ENCODE measurements around the gene PTPRN2.

PTPRN2 gene

DNA sequence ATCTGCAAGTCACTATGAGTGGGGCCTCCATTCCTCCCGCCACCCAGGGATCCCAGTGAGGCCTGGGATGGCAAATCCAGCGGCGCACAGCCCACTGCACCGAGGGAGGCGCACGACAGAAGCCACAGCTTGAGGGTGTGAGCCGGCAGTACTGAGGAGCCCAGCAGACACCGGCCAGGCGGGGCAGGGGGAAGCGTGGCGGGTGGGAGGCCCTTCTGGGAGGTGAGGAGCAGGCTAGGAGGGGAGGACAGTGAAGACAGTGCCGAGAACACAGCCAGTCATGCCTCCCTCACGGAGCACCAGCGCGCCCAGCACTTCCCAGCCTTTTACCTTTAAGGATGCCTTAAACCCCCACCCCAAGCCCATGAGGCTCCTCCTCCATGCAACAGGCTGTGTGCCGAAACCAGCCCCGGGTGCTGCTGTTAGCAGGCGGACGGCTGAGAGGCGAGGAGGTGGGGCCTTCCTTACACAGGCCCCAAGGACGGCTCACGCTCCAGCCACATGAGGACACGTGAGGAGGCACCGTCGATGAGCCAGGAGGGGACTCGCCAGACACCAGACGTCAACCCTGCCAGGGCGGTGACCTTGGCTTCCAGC lies 258.5 kb downstream of the PTPRN2 start:
- DNase-seq (ENCODE audit: extremely low read depth, low read depth): no peak
- TF ChIP-seq, protein P1, sequence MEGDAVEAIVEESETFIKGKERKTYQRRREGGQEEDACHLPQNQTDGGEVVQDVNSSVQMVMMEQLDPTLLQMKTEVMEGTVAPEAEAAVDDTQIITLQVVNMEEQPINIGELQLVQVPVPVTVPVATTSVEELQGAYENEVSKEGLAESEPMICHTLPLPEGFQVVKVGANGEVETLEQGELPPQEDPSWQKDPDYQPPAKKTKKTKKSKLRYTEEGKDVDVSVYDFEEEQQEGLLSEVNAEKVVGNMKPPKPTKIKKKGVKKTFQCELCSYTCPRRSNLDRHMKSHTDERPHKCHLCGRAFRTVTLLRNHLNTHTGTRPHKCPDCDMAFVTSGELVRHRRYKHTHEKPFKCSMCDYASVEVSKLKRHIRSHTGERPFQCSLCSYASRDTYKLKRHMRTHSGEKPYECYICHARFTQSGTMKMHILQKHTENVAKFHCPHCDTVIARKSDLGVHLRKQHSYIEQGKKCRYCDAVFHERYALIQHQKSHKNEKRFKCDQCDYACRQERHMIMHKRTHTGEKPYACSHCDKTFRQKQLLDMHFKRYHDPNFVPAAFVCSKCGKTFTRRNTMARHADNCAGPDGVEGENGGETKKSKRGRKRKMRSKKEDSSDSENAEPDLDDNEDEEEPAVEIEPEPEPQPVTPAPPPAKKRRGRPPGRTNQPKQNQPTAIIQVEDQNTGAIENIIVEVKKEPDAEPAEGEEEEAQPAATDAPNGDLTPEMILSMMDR (IDR thresholded peaks at IDR 0.05; ENCODE audit: low read depth, low read length): no peak

DNA sequence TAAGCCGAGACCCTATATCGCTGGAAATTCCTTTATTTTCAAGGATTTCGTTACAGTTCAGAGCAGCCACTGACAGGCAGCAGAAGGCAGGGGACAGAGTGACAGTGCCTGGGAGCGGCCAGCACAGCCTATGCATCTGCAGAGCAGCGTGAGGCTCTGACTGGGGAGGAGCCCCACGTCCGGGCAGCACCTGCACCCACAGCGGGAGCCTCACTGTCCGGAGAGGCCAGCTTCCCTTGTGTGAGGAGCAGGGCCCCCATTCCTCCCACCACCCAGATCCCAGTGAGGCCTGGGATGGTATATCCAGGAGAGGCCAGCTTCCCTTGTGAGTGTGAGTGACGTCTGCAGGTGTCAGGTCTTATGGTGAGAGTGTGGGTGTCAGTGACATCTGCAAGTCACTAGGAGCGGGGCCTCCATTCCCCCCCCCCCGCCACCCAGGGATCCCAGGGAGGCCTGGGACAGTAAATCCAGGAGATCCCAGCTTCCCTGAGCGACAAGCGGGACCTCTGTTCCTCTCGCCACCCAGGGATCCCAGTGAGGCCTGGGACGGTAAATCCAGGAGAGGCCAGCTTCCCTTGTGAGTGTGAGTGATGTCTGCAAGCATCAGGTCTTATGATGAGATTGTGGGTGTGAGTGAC lies 259.1 kb downstream of the PTPRN2 start:
- no peak for DNase-seq (ENCODE audit: extremely low read depth, low read depth)
- TF ChIP-seq, protein P1 (IDR thresholded peaks at IDR 0.05; ENCODE audit: low read depth, low read length): no peak

DNA sequence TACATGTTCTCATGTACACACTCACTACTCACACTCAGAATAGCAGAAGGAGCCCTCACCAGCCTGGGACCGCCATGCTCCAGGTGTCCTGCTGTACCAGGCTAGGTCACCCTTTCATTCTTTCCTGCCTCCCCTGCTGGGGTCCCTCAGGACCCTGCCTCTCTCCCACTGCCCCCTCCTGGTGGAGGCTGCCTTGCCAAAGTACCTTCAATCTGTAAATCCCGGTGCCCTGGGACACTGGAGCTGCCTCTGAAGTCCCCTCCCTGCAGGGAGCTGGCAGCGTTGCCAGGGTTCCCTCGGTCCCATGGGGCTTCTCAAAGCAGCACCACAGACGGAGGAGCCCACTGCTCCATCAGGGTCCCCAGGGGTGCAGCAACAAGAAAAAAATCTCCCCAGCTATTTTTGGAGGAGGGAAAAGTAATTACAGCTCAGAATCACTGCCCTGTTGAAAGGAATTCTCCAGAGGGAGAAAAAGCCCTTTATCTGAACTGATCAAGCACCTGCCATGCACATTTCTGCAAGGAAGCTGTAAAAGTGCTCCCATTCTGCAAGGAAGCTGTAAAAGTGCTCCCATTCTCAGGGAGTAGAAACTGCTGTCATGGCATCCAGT lies 259.9 kb downstream of the PTPRN2 start:
- DNase-seq (ENCODE audit: extremely low read depth, low read depth): no peak
- TF ChIP-seq, protein P1 (IDR thresholded peaks at IDR 0.05; ENCODE audit: low read depth, low read length): no peak

DNA sequence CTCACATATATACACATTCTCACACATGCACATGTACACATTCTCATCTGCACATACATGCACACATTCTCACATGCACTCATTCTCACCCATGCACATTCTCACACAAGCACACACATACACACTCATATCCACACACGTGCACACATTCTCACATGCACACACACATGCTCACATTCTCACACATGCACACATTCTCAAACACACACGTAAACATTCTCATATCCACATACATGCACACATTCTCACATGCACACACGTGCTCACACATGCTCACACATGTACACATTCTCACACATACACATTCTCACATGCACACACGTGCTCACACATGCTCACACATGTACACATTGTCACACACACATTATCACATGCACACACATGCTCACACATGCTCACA lies 260.6 kb downstream of the PTPRN2 start:
- DNase-seq (ENCODE audit: extremely low read depth, low read depth): no peak
- TF ChIP-seq, protein P1 (IDR thresholded peaks at IDR 0.05; ENCODE audit: low read depth, low read length): no peak

DNA sequence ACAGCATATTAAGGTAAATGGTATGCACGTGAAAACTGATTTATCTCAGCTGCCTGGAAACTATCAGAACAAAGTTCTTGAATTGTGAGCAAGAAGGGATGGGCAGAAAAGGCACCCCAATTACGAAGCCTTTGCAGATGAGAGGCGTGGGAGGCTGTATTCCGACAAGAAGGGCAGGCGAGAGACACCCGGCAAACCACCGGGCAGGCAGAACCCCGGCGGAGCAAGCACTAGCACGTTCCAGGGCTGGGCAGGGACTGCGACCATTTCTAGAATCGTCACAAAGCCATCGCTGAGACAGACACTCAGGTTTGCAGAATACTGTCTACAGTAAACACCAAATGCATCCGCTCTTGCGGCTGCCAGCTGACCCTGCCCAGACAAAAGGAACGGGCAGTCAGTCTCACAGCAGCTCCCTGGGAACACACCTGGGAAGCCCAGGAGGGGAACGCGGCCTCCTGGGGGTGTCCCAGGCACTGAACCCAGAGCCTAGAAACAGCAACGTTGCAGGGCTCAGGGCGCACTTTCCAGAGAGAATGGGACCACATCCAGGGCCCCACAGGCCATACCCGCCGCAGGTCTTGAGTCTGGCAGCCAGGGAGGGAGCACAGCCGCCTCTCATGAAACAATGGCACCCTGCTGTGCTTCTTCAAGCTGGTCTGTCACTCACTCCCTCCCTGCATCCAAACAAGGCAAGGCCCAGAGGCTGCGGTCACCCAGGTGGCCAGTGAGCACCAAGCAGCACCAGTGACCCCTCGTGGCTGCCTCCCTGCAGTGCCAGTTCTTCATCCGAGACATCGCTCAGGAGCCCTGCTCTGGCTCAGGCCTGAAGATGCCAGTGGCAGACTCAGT lies 261.9 kb downstream of the PTPRN2 start:
- TF ChIP-seq, protein P1 (IDR thresholded peaks at IDR 0.05; ENCODE audit: low read depth, low read length): no peak
- DNase-seq (ENCODE audit: extremely low read depth, low read depth): no peak

DNA sequence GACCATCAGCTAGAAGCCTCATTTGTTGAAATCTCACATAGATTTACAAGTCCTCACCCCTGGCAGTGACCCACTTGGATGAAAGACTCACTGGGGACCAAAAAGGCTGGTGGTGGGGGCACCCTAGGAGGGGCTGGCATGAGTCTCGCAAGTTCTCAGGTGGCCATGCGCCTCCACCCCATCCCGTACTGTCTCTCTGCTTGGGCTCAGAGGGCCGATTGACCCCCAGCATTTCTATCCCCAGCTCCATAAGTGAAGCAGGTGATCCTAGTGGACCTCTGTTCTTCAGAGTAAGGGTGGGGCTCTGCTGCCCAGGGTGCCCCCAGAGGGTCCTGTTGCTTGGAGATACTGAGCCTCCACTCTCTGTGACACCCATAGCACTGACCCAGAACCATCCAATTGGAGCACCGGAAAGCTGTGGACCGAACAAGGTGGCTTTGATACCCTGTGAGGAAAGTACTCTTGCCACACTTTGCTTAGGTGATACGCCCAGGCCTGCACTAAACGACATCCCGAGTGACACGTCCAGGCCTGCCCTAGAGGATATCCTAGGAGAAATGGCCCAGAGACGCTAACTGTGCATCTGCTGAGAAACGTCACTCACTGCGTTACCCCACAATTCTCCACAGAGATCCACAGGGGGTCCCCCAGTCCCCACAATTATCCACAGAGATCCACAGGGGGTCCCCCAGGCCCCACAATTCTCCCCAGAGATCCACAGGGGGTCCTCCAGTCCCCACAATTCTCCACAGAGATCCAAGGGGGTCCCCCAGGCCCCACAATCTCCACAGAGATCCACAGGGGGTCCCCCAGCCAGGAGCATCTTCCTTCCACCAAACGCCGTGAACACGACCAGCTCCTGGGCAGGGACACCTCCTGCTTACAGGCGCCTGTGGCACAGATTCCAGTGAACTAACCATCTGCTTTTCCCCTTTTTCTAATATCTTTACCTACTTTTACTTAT lies 262.9 kb downstream of the PTPRN2 start:
- TF ChIP-seq, protein P1 (IDR thresholded peaks at IDR 0.05; ENCODE audit: low read depth, low read length): no peak
- no peak for DNase-seq (ENCODE audit: extremely low read depth, low read depth)

Data from AG09319 (cell line).